ENCODE results near the gene KLHL21. TPM values are rescaled to one million over a fixed set of nuclear protein-coding genes. Genes with fewer than 3 reads are reported as not detected.

KLHL21 gene
- total and polyA plus RNA-seq, 2 of the 4 experiments (the other 2 are of a cell fraction), result 12.0 to 36.7 TPM

DNA sequence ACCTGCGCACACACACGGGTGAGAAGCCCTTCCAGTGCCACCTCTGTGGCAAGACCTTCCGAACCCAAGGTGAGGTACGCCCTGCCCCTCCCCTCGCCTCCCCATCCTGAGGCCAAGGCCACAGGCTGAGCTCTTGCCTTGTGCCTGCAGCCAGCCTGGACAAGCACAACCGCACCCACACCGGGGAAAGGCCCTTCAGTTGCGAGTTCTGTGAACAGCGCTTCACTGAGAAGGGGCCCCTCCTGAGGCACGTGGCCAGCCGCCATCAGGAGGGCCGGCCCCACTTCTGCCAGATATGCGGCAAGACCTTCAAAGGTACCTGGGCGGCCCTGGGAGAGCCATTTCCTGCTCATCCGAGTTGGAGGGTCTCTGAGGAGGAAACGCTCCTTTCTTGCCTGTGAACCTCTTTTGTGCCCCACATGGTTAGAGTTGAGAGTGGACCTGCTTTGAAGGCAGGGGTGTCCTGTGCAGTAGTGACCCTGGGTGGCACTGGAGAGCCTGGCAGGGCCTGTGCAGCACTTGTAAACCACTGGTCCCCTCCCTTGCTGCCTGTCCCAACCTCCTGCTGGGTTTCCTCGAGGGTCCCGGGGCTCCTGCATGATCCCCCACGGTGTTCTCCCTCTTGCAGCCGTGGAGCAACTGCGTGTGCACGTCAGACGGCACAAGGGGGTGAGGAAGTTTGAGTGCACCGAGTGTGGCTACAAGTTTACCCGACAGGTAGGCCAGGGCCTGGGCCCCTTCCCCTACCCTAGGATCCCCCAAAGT is 14.4 kb downstream of the KLHL21 start:
- Histone ChIP-seq H2BK20ac (ENCODE audit: low read depth, low read length) (no peak overlapping the region), H3K9me1 (ENCODE audit: insufficient read depth, low read length) (peaks cover 4% of the 10 kb centered on the region; the same call in 1 of the 2 replicates), H3K9me3 (ENCODE audit: control insufficient read depth, insufficient read depth, low read length) (no peaks in the 10 kb centered on the region), H2BK120ac (ENCODE audit: low read depth, low read length) (no peak overlapping the region), H3K4ac (ENCODE audit: low read depth, low read length) (no peak overlapping the region), H3K4me2 (ENCODE audit: low read depth, low read length) (no peak overlapping the region), H2AK5ac (ENCODE audit: low read depth, low read length) (no peak overlapping the region), H4K20me1 (ENCODE audit: insufficient read depth, low read length) (peaks cover 57% of the 10 kb centered on the region), H3K27me3 (ENCODE audit: control insufficient read depth, insufficient read depth, low read length) (no peaks in the 10 kb centered on the region), H3K36me3 (ENCODE audit: control insufficient read depth, insufficient read depth, low read length) (peaks cover 58% of the 10 kb centered on the region), H3K9ac (ENCODE audit: low read depth, low read length) (no peak overlapping the region), H3K23ac (ENCODE audit: low read depth, low read length) (no peak overlapping the region), H4K5ac (ENCODE audit: low read depth, low read length) (no peak overlapping the region), H2BK5ac (ENCODE audit: low read depth, low read length, poor library complexity, severe bottlenecking) (no peak overlapping the region), H3K18ac (ENCODE audit: low read depth, low read length) (no peak overlapping the region), H3K27ac (ENCODE audit: insufficient read depth, low read length) (no peak overlapping the region), H4K8ac (ENCODE audit: low read depth in 2 of 2, low read length in 2 of 2) (no peak overlapping the region), H3K79me1 (ENCODE audit: low read depth in 1 of 2, low read length in 2 of 2) (peaks cover 9 to 59% of the 10 kb centered on the region in 2 experiments), H2BK15ac (ENCODE audit: low read depth, low read length) (no peak overlapping the region), H3K14ac (replicated peaks; ENCODE audit: low read depth, low read length) (no peak overlapping the region), H3K4me3 (ENCODE audit: insufficient read depth, low read depth, low read length) (no peak overlapping the region), H3K56ac (ENCODE audit: extremely low read depth, insufficient read depth, low read length) (no peak overlapping the region), H2AK9ac (replicated peaks; ENCODE audit: low read depth, low read length, poor library complexity) (peak overlapping the region; percentile 25), H3K4me1 (ENCODE audit: control insufficient read depth, insufficient read depth, low read length) (no peaks in the 10 kb centered on the region), H4K91ac (ENCODE audit: insufficient read depth, low read depth, low read length) (no peak overlapping the region), H2AFZ (replicated peaks; ENCODE audit: low read length, poor library complexity) (no peak overlapping the region)
- DNase-seq, result no peak
- intact Hi-C loops (cut with micrococcal nuclease), result no loop called here
- dilution Hi-C loops (cut with HindIII; ENCODE audit: low sequenced_read_pairs, unreplicated experiment), result no loop called here
- WGBS, 2 experiments (ENCODE audit: extremely low coverage in 2 of 2, insufficient read length in 1 of 2), result 92% methylated on average over 14 of the region's 25 CpGs; no CpG with 5 or more reads in 1 of the 2 experiments
- no peak for TF ChIP-seq CEBPB (IDR thresholded peaks at IDR 0.05; ENCODE audit: low read depth, low read length)
- no peak for TF ChIP-seq MXI1 (IDR thresholded peaks at IDR 0.05; ENCODE audit: borderline replicate concordance, low read depth, low read length)
- TF ChIP-seq, protein P1, sequence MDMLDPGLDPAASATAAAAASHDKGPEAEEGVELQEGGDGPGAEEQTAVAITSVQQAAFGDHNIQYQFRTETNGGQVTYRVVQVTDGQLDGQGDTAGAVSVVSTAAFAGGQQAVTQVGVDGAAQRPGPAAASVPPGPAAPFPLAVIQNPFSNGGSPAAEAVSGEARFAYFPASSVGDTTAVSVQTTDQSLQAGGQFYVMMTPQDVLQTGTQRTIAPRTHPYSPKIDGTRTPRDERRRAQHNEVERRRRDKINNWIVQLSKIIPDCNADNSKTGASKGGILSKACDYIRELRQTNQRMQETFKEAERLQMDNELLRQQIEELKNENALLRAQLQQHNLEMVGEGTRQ (IDR thresholded peaks at IDR 0.05; ENCODE audit: low read depth, low read length), result no peak
- no peak for TF ChIP-seq NFE2L2 (IDR thresholded peaks at IDR 0.05; ENCODE audit: low read depth, low read length)
- no peak for TF ChIP-seq SMC3 (IDR thresholded peaks at IDR 0.05; ENCODE audit: low read depth, low read length)
- TF ChIP-seq FOS (IDR thresholded peaks at IDR 0.05; ENCODE audit: low read depth, low read length), result no peak
- TF ChIP-seq MAFK (IDR thresholded peaks at IDR 0.05; ENCODE audit: low read depth, low read length), result no peak
- TF ChIP-seq RFX5 (IDR thresholded peaks at IDR 0.05; ENCODE audit: low read depth, low read length), result no peak
- TF ChIP-seq RCOR1 (IDR thresholded peaks at IDR 0.05; ENCODE audit: insufficient replicate concordance, low read length), result no peak
- TF ChIP-seq MAZ (IDR thresholded peaks at IDR 0.05; ENCODE audit: borderline replicate concordance, low read depth, low read length), result no peak
- no peak for TF ChIP-seq RAD21 (IDR thresholded peaks at IDR 0.05; ENCODE audit: low read length)
- TF ChIP-seq, protein P2, sequence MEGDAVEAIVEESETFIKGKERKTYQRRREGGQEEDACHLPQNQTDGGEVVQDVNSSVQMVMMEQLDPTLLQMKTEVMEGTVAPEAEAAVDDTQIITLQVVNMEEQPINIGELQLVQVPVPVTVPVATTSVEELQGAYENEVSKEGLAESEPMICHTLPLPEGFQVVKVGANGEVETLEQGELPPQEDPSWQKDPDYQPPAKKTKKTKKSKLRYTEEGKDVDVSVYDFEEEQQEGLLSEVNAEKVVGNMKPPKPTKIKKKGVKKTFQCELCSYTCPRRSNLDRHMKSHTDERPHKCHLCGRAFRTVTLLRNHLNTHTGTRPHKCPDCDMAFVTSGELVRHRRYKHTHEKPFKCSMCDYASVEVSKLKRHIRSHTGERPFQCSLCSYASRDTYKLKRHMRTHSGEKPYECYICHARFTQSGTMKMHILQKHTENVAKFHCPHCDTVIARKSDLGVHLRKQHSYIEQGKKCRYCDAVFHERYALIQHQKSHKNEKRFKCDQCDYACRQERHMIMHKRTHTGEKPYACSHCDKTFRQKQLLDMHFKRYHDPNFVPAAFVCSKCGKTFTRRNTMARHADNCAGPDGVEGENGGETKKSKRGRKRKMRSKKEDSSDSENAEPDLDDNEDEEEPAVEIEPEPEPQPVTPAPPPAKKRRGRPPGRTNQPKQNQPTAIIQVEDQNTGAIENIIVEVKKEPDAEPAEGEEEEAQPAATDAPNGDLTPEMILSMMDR (conservative IDR thresholded peaks at IDR 0.05; ENCODE audit: low read depth, low read length), result no peak
- no peak for TF ChIP-seq BHLHE40 (IDR thresholded peaks at IDR 0.05; ENCODE audit: low read depth, low read length)
- in situ Hi-C loops (cut with MboI; ENCODE audit: low sequenced_read_pairs), result no loop called here
- ChIA-PET POLR2A (ENCODE audit: unreplicated experiment) (no interaction called here), CTCF (no interaction called here)
- BruUV-seq (replicated peaks), result no TSS peak
- ATAC-seq (ENCODE audit: low read depth), result no peak
